Nephron progenitor cell (in vitro differentiated cells): ENCODE measurements around the gene MRPL52.
A peak's percentile ranks its signal among the peaks of the same experiment; 100 is the strongest.
"Not testable (repeated sequence)": the region's sequence is repeated elsewhere in the genome, so short reads cannot be mapped to it uniquely, and the experiment has no call there.

Experiments used
- DNase-seq: peaks from one replicate; pipeline ENCODE4 v3.0.0; 2021
- H3K27ac Mint-ChIP-seq: 2 replicates; pipeline ENCODE4 v1.8.0; 2021; ENCODE audit warnings: mild to moderate bottlenecking, moderate library complexity, mixed read lengths
- H3K27me3 Mint-ChIP-seq: 2 replicates; pipeline ENCODE4 v1.8.0; 2021; ENCODE audit warnings: mild to moderate bottlenecking, low read depth, mixed read lengths; ENCODE audit not compliant: poor library complexity
- H3K36me3 Mint-ChIP-seq: 2 replicates; pipeline ENCODE4 v1.8.0; 2021; ENCODE audit warnings: low read depth, mixed read lengths
- H3K4me1 Mint-ChIP-seq: 2 replicates; pipeline ENCODE4 v1.8.0; 2021; ENCODE audit warnings: mixed read lengths
- H3K4me3 Mint-ChIP-seq: 2 replicates; pipeline ENCODE4 v1.8.0; 2021; ENCODE audit warnings: mild to moderate bottlenecking, moderate library complexity, mixed read lengths
- H3K9me3 Mint-ChIP-seq: 2 replicates; pipeline ENCODE4 v1.8.0; 2021; ENCODE audit warnings: mild to moderate bottlenecking, moderate library complexity, mixed read lengths
- TF ChIP-seq, protein P1 (sequence below): fragments of 200-600 bp; sonication (generic); IDR thresholded peaks from 2 replicates; pipeline ENCODE4 v1.5.0; 2021; ENCODE audit warnings: antibody characterized with exemption

MRPL52 gene

DNA sequence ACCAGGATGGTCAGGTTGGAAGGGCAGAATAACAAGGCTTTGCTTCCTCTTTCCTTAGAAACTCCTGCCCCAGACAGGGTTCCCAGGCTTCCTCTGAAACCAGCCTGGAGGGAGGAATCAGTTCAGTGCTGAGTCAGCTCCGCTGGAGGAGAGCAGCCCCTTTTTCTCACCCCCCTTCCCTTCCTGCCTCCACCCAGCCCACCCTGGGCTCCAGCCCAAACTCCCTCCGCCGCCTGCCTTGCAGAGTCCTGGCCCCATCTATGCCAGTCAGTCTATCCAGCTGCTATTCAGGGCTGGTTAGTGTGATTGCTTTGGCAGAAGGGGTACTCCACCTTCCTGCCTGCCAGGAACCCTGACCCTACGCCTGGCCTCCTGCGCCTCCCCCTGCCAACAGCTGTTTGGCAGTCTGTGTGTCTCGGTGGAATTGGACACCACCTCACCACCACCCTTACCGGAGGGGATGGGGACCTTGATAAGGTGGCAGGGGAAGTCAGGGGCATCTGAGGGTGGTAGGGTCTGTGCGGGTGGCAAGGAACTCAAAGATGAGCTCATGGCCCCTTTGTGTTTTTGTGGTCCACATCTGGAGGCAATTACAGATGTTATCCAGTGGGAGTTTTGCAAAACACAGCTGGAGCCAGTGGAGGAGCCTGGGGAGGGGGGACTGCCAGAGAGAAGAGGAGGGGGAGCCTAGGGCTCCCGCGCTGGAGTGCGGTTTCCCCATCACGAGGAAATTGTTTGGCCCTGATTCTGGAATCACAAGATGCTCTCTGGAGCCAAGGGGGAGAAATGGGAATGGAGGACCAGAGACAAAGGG lies 18.9 kb downstream of the MRPL52 start:
- Mint-ChIP-seq H3K27ac (peak overlapping the region; percentile 99), H3K9me3 (no peaks in the 10 kb centered on the region), H3K36me3 (peaks cover 27% of the 10 kb centered on the region), H3K4me3 (peak overlapping the region; percentile 47), H3K4me1 (peaks cover 59% of the 10 kb centered on the region), H3K27me3 (no peaks in the 10 kb centered on the region)
- DNase-seq: peak; percentile 54
- TF ChIP-seq, protein P1, sequence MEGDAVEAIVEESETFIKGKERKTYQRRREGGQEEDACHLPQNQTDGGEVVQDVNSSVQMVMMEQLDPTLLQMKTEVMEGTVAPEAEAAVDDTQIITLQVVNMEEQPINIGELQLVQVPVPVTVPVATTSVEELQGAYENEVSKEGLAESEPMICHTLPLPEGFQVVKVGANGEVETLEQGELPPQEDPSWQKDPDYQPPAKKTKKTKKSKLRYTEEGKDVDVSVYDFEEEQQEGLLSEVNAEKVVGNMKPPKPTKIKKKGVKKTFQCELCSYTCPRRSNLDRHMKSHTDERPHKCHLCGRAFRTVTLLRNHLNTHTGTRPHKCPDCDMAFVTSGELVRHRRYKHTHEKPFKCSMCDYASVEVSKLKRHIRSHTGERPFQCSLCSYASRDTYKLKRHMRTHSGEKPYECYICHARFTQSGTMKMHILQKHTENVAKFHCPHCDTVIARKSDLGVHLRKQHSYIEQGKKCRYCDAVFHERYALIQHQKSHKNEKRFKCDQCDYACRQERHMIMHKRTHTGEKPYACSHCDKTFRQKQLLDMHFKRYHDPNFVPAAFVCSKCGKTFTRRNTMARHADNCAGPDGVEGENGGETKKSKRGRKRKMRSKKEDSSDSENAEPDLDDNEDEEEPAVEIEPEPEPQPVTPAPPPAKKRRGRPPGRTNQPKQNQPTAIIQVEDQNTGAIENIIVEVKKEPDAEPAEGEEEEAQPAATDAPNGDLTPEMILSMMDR: no peak

DNA sequence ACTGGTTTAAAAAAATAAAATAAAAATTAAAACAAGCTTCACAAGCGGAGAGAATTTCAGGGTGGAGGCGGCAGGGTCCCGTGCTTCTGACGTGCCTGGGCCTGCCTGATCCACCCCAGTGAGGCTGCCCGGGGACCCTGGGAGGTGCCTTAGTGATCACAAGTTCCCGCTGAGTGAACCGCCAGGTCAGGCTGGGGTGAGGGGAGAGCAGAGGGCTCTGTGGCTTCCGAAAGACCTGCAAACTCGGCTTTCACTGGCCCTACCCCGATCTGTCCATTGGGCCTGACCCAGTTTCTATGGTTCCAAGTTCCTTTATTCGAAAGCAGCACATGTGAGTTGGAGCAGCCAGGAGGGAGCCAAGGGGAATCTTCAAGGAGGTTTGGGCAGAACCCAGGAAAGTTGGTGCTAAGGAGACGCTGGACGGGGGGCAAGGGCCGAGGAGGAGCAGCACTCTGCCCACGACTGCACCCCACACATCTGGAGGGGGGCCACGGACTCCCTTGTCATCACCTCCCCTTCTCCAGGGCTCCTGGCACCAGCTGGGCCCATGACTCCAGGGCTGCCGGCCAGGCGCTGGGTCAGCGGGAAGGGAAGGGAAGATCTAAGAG lies 19.6 kb downstream of the MRPL52 start:
- Mint-ChIP-seq H3K4me3 (peak overlapping the region; percentile 47), H3K9me3 (no peaks in the 10 kb centered on the region), H3K27me3 (no peaks in the 10 kb centered on the region), H3K27ac (peak overlapping the region; percentile 99), H3K4me1 (peaks cover 59% of the 10 kb centered on the region), H3K36me3 (peaks cover 19% of the 10 kb centered on the region)
- no peak for DNase-seq
- TF ChIP-seq, protein P1: no peak

DNA sequence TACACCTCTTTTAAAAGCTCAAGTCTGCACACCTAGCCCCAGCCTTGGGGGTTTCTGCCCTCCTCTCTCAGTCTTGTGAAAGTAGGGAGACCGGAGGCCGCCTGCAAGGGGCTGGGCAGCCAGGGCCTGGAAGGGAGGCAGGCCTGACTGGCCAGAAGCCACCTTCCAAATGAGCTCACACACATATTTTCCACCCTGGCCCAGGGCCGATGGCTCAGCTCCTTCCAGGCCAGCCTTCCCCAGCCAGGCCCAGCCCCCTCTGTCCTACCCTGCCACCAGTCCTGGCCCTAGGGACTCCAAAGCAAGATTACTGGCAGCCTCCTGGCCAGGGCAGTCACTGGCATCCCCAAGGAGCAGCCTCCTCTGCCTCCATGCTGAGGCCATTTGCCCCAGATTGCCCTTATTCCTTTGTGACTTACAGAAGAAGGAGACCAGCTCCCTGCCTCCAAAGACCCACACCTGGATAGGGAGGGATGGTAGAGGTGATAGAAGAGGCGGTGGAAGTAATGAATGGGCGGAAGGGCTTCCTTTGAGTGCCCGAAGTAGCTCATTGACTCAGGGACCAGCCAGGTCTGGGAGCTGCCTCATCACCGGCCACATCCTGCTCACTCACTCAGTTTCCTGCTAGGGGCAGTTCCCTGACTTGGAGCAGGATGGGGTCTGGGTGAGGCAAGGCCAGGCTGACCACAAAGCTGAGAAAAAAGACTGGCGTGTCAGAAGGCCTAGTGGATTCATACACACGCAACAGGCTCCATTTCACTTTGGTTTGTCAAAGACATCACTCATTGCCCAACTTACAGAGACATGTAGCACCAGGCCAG lies 21.5 kb downstream of the MRPL52 start:
- Mint-ChIP-seq H3K36me3 (peaks cover 2% of the 10 kb centered on the region), H3K27ac (no peak overlapping the region), H3K4me1 (peaks cover 45% of the 10 kb centered on the region), H3K27me3 (no peaks in the 10 kb centered on the region), H3K4me3 (no peak overlapping the region), H3K9me3 (peaks cover 1% of the 10 kb centered on the region)
- TF ChIP-seq, protein P1: no peak
- no peak for DNase-seq

DNA sequence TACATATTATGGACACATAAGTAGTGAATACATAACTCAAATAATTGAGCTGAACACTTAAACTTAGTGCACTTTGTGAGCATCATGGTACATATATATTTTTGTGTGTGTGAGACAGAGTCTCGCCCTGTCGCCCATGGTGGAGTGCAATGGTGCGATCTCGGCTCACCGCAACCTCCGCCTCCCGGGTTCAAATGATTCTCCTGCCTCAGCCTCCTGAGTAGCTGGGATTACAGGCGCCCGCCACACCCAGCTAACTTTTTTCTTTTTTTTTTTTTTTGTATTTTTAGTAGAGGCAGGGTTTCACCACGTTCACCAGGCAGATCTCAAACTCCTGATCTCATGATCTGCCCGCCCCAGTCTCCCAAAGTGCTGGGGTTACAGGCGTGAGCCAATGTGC lies 22.5 kb downstream of the MRPL52 start:
- not testable (repeated sequence) for H3K27ac Mint-ChIP-seq, H3K36me3 Mint-ChIP-seq

DNA sequence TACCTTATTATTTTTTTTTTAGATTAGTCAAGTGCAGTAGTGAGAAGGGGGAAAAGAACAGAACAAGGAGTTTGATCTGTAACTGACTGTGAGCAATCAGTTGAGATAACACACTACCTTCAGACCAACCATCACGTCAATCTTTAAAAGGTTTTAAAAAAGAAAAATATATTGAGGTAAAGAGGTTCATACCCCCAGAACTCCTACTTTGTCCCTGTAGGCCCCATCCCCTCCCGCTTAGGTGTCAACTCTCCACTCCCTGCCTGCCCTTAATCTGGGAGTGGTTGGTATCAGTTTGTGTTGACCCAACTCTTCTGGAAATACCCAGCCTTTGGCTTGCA lies 22.9 kb downstream of the MRPL52 start:
- DNase-seq: no peak
- H3K36me3 Mint-ChIP-seq: no peaks in the 10 kb centered on the region
- peaks cover 4% of the 10 kb centered on the region for H3K9me3 Mint-ChIP-seq
- no peaks in the 10 kb centered on the region for H3K27me3 Mint-ChIP-seq
- H3K4me3 Mint-ChIP-seq: peak overlapping the region; percentile 79
- TF ChIP-seq, protein P1: no peak
- H3K27ac Mint-ChIP-seq: peak overlapping the region; percentile 88
- peaks cover 34% of the 10 kb centered on the region for H3K4me1 Mint-ChIP-seq

More for the DNA sequence above, 22.5 kb downstream of the MRPL52 start:
- H3K4me1 Mint-ChIP-seq: peaks cover 37% of the 10 kb centered on the region
- not testable (repeated sequence) for H3K27me3 Mint-ChIP-seq, H3K4me3 Mint-ChIP-seq, DNase-seq, H3K9me3 Mint-ChIP-seq
